Neural cell (in vitro differentiated cells): ENCODE data around the gene KCNJ16. TPM values are rescaled to one million over a fixed set of nuclear protein-coding genes. Genes with fewer than 3 reads are reported as not detected.

Experiments used
- H2AFZ ChIP-seq: fragments of 200-600, 300-800 bp; sonication (generic), shearing (Covaris generic); 2 replicates; pipeline ENCODE4 v1.6.0; 2014; ENCODE audit warnings: low read depth, mild to moderate bottlenecking, antibody characterized with exemption, low read length, moderate library complexity
- H3F3A ChIP-seq: fragments of 200-600 bp; shearing (Covaris generic); 2 replicates; pipeline ENCODE4 v1.6.1; 2016; ENCODE audit warnings: mild to moderate bottlenecking, moderate library complexity, mixed read lengths, antibody characterized with exemption, low read length; ENCODE audit not compliant: insufficient read depth, poor library complexity, severe bottlenecking
- H3K27ac ChIP-seq: fragments of 200-600, 300-800 bp; sonication (generic), shearing (Covaris generic); 2 replicates; pipeline ENCODE4 v1.5.1; 2014; ENCODE audit warnings: mild to moderate bottlenecking, low read length, moderate library complexity
- H3K27me3 ChIP-seq: fragments of 300-800, 200-600 bp; sonication (generic), shearing (Covaris generic); 2 replicates; pipeline ENCODE4 v1.6.0; 2014; ENCODE audit warnings: mild to moderate bottlenecking, low read depth, low read length, moderate library complexity; ENCODE audit not compliant: insufficient read depth
- H3K36me3 ChIP-seq: fragments of 300-800, 200-600 bp; sonication (generic), shearing (Covaris generic); 2 replicates; pipeline ENCODE4 v1.5.1; 2014; ENCODE audit warnings: mild to moderate bottlenecking, antibody characterized with exemption, low read length, moderate library complexity; ENCODE audit not compliant: insufficient read depth
- H3K4me2 ChIP-seq: fragments of 300-800, 200-600 bp; sonication (generic), shearing (Covaris generic); 2 replicates; pipeline ENCODE4 v1.6.0; 2014; ENCODE audit warnings: mild to moderate bottlenecking, low read length
- H3K4me3 ChIP-seq: fragments of 300-800, 200-600 bp; sonication (generic), shearing (Covaris generic); 2 replicates; pipeline ENCODE4 v1.5.1; 2014; ENCODE audit warnings: mild to moderate bottlenecking, low read length, moderate library complexity
- H3K79me2 ChIP-seq: fragments of 200-600 bp; shearing (Covaris generic); replicated peaks from 2 replicates; pipeline ENCODE4 v1.6.0; 2014; ENCODE audit warnings: mild to moderate bottlenecking, low read length, moderate library complexity; ENCODE audit not compliant: insufficient read depth
- H3K9ac ChIP-seq: fragments of 300-800, 200-600 bp; sonication (generic), shearing (Covaris generic); 2 replicates; pipeline ENCODE4 v1.6.1; 2016; ENCODE audit warnings: mild to moderate bottlenecking, low read length, mixed read lengths
- H3K9me2 ChIP-seq: fragments of 200-600 bp; shearing (Covaris generic); 2 replicates; pipeline ENCODE4 v1.6.1; 2016; ENCODE audit warnings: mild to moderate bottlenecking, low read length, mixed read lengths; ENCODE audit not compliant: insufficient read depth
- H3K9me3 ChIP-seq: fragments of 200-600, 300-800 bp; sonication (generic), shearing (Covaris generic); 2 replicates; pipeline ENCODE4 v1.6.1; 2016; ENCODE audit warnings: mild to moderate bottlenecking, mixed run types, low read length, moderate library complexity, mixed read lengths
- H4K20me1 ChIP-seq: fragments of 200-600 bp; shearing (Covaris generic); 2 replicates; pipeline ENCODE4 v1.6.1; 2016; ENCODE audit warnings: mild to moderate bottlenecking, mixed run types; ENCODE audit not compliant: insufficient read depth
- CTCF ChIP-seq: fragments of 450-650 bp; IDR thresholded peaks from 2 replicates; pipeline ENCODE4 v1.5.1; 2014; ENCODE audit warnings: antibody characterized with exemption, mild to moderate bottlenecking, moderate library complexity; ENCODE audit not compliant: poor library complexity, severe bottlenecking
- EP300 ChIP-seq: fragments of 450-650 bp; conservative IDR thresholded peaks from 2 replicates; pipeline ENCODE4 v1.6.1; 2014; ENCODE audit warnings: antibody characterized with exemption, mild to moderate bottlenecking, moderate library complexity; ENCODE audit not compliant: poor library complexity, severe bottlenecking
- EZH2 ChIP-seq: fragments of 200-600, 300-800 bp; shearing (Covaris generic), sonication (generic); IDR thresholded peaks from 2 replicates; pipeline ENCODE4 v1.6.1; 2014; ENCODE audit warnings: antibody characterized with exemption, low read length, borderline replicate concordance, mild to moderate bottlenecking; ENCODE audit not compliant: insufficient read depth, poor library complexity, severe bottlenecking
- MXI1 ChIP-seq: fragments of 450-650 bp; conservative IDR thresholded peaks from 2 replicates; pipeline ENCODE4 v1.6.1; 2014; ENCODE audit warnings: antibody characterized with exemption, mild to moderate bottlenecking; ENCODE audit not compliant: poor library complexity, severe bottlenecking
- POLR2AphosphoS5 ChIP-seq: IDR thresholded peaks from 2 replicates; pipeline ENCODE4 v1.6.1; 2012
- RAD21 ChIP-seq: fragments of 450-650 bp; conservative IDR thresholded peaks from 2 replicates; pipeline ENCODE4 v1.6.1; 2014; ENCODE audit warnings: antibody characterized with exemption, mild to moderate bottlenecking, moderate library complexity
- REST ChIP-seq: IDR thresholded peaks from 2 replicates; pipeline ENCODE4 v1.6.1; 2012; ENCODE audit warnings: borderline replicate concordance
- SMC3 ChIP-seq: fragments of 450-650 bp; conservative IDR thresholded peaks from 2 replicates; pipeline ENCODE4 v1.6.1; 2014; ENCODE audit warnings: antibody characterized with exemption, mild to moderate bottlenecking, moderate library complexity; ENCODE audit not compliant: poor library complexity
- TAF1 ChIP-seq: IDR thresholded peaks from 2 replicates; pipeline ENCODE4 v1.6.1; 2012; ENCODE audit warnings: low read depth
- polyA plus RNA-seq: library from polyadenylated mRNA; depleted of rRNA; stranded (reverse); fragments of >200 nt; gene quantifications from 2 replicates; pipeline ENCODE4 v1.2.3, GENCODE V29; 2014

The KCNJ16 gene
- polyA plus RNA-seq, 1 donor from 2014 or later, result 1.7 TPM

- Histone ChIP-seq H4K20me1 (no peaks in the 10 kb centered on the region), H3K9ac (no peak overlapping the region), H3K9me3 (no peaks in the 10 kb centered on the region), H3K36me3 (no peaks in the 10 kb centered on the region), H2AFZ (no peak overlapping the region), H3K4me3 (no peak overlapping the region), H3K27me3 (no peaks in the 10 kb centered on the region), H3K27ac (no peak overlapping the region), H3K9me2 (no peaks in the 10 kb centered on the region), H3K4me2 (no peak overlapping the region), H3F3A (no peaks in the 10 kb centered on the region), H3K79me2 (no peaks in the 10 kb centered on the region)
- TF ChIP-seq SMC3, result no peak
- no peak for TF ChIP-seq MXI1
- TF ChIP-seq REST, result no peak
- no peak for TF ChIP-seq RAD21
- no peak for TF ChIP-seq POLR2AphosphoS5
- no peak for TF ChIP-seq EP300
- TF ChIP-seq EZH2, result no peak
- no peak for TF ChIP-seq CTCF
- no peak for TF ChIP-seq TAF1
Observed at GRCh38 chr17:70119983-70120382, 45.0 kb downstream of the KCNJ16 start.

- H4K20me1 ChIP-seq, result no peaks in the 10 kb centered on the region
- no peak overlapping the region for H2AFZ ChIP-seq
- H3K79me2 ChIP-seq, result no peaks in the 10 kb centered on the region
- H3K4me3 ChIP-seq, result no peak overlapping the region
- no peaks in the 10 kb centered on the region for H3K36me3 ChIP-seq
- H3K9me3 ChIP-seq, result no peaks in the 10 kb centered on the region
- H3K9ac ChIP-seq, result no peak overlapping the region
- H3K27ac ChIP-seq, result no peak overlapping the region
- no peaks in the 10 kb centered on the region for H3K27me3 ChIP-seq
- TF ChIP-seq SMC3 (no peak), MXI1 (no peak), CTCF (no peak), POLR2AphosphoS5 (no peak), TAF1 (no peak), RAD21 (no peak), EP300 (no peak), REST (no peak), EZH2 (no peak)
- no peaks in the 10 kb centered on the region for H3K9me2 ChIP-seq
- H3K4me2 ChIP-seq, result no peak overlapping the region
- H3F3A ChIP-seq, result no peaks in the 10 kb centered on the region
Observed at GRCh38 chr17:70120425-70120824, 45.4 kb downstream of the KCNJ16 start.
